Measurements from ENCODE around the gene ZNF711.
A peak's percentile ranks its signal among the peaks of the same experiment; 100 is the strongest.
"Not testable (repeated sequence)": the region's sequence is repeated elsewhere in the genome, so short reads cannot be mapped to it uniquely, and the experiment has no call there.

Gene ZNF711

DNA sequence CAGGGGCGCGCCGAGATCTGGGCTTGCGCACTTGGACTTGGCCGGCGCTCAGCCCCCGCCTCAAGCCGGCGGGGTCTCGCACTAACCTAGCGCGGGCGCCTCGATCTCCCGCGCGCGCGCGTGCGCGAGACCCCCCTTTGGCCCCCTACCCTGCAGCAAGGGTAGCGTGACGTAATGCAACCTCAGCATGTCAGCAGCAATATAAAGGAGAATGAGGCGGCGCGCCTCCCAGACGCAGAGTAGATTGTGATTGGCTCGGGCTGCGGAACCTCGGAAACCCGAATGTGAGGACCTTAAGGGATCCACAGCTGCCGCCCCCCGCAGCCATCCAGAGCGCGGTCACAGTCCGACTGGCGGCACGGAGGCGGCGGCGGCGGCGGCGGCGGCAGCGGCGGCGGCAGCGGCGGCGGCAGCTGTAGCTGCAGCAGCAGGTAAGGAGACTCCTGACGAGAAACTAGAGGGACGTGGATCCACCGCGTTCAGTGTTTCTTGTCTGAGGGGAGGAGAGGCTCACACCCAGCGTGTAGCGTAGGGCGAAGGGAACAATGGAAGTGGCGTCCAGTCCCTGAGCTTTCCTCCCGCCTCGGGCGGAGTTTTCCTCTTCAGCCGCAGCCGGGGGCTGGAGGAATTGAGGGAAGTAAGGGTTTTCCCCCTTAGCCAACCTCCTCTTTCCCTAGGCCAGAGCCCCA is at the start of gene ZNF711, which contains the start of gene SATL1:
Gene ZNF711, plus strand, starts transcription at position 231 of the 689 bp plus-strand sequence. CDS start 3,582 bp downstream, outside the sequence.
Gene SATL1, minus strand, starts transcription at position 19 of the 689 bp plus-strand sequence. CDS start 134,811 bp downstream, outside the sequence.
- peak; percentile 94 for DNase-seq (ENCODE audit: low read depth, low spot score)

DNA sequence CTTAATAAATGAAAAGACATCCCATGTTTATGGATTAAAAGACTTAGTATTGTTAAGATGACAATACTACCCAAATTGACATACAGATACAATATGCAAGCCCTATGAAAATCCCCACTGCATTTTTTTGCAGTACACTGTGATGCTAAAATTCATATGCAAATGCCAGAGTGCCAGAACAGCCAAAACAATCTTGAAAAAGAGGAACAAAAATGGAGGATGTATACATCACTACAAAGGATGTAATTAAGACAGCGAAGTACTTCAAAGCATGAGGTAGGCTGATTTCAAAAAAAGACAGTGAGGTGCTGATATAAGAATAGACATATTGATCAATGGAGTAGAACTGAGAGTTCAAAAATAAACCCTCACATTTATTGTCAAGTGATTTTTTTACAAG is 47.5 kb upstream of the ZNF711 start:
- no peak for DNase-seq (ENCODE audit: low read depth, low spot score)

GRCh38 chrX:85203461-85203970 is 40.3 kb upstream of the ZNF711 start:
- DNase-seq (ENCODE audit: low read depth, low spot score) = no peak

GRCh38 chrX:85213792-85214530 is 29.8 kb upstream of the ZNF711 start:
- no peak for DNase-seq (ENCODE audit: low read depth, low spot score)

GRCh38 chrX:85215946-85216345 is 27.8 kb upstream of the ZNF711 start:
- DNase-seq (ENCODE audit: low read depth, low spot score) = no peak

- no peak for DNase-seq (ENCODE audit: low read depth, low spot score)
Observed at GRCh38 chrX:85221361-85221760, 22.4 kb upstream of the ZNF711 start.

DNA sequence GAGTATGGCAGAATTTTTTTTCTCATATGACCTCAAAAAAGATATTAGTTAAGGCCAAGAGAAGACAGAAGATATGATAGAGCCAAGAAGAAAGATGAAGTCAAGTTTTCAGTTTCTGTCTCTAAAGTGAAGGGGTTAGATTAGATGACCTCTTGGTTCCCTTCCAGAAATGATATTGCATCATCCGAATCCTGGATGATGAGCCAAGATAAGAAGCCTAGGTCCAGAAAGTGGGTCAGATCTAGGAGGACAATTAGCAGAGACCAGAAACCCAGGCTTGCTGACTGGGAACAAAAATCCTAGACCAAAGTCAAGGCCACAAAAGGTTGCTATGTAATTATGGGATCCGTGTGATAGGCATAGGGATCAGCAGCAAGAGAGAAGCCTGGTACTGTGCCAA is 20.4 kb upstream of the ZNF711 start:
- DNase-seq (ENCODE audit: low read depth, low spot score) = no peak

DNA sequence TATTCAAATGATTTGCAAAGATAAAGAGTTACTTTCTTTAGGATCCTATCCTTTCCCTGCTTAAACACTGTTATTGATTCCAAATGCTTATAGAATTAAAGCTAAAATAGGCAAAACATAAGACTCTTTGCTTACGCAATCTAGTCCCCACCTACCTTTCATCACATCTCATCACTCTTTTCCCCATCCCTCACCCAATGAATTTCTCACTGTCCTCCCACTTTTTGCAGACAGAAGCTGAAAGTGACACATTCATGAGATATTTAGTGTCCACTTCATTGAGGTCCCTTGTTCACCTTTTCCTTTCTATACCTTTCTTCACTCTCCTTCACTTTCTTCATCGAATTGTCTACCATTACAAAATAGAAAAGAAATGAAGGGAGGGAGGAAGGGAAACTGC is 636 bp upstream of the ZNF711 start:
- DNase-seq (ENCODE audit: low read depth, low spot score) = no peak

DNA sequence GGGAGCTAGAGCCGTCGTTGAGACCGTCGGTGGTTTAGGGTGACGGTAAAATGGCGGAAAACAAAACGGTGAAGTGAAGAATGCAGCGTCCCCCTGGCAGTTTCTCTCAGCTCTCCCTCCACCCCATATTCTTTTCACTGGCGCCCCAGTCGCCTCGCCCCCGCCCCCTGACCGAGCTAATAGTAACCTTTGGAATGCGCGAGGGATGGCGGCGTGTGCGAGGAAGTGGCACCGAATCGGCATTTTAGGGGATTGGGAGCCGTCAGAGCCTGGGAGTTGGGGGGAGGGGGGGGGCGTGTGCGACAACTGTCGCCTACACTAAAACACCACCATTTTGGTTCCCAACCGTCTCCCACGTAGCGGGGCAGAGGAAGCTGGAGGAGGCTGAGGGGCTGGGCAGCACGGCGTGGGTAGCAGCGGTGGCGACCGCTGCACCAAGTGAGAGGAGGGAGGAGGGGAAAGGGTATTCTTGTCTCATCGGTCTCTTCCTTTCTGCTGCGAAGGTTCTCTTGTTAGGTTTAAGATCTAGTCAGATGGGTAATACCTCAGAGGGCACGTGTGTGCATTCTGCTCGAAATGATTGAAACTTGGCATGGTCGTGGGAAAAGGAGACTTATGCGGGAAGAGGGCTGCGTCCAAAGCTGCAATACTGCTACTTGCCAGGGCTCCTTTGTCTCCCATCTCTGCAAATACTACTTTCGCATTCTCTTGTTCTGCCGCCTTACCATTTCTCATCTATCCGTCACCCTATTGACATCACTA is 840 bp downstream of the ZNF711 start:
- peak; percentile 56 for DNase-seq (ENCODE audit: low read depth, low spot score)

DNA sequence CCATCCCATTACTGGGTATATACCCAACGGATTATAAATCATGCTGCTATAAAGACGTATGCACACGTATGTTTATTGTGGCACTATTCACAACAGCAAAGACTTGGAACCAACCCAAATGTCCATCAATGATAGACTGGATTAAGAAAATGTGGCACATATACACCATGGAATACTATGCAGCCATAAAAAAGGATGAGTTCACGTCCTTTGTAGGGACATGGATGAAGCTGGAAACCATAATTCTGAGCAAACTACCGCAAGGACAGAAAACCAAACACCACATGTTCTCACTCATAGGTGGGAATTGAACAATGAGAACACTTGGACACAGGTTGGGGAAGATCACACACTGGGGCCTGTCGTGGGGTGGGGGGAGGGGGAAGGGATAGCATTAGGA is 41.5 kb downstream of the ZNF711 start:
- not testable (repeated sequence) for DNase-seq (ENCODE audit: low read depth, low spot score)

- no peak for DNase-seq (ENCODE audit: low read depth, low spot score)
Observed at GRCh38 chrX:85288992-85289723, 45.4 kb downstream of the ZNF711 start.

DNA sequence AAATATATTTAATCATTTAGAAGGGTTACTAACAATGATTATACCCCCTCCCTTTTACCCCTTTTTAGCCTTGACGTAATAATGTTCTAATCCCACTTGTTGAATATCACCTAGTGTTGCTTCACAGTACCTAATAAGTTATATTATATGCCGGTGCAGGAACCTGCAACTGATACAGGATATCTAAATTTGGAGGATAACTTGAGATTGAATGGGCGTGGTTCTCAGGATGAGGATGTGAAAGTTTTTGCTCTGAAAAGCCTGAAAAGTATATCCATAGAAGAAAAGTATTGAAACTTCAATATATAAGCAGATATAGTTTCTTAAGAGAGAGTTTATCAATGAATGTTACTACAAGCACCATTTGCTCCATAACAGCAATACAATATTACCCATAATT is 59.8 kb downstream of the ZNF711 start:
- no peak for DNase-seq (ENCODE audit: low read depth, low spot score)

DNA sequence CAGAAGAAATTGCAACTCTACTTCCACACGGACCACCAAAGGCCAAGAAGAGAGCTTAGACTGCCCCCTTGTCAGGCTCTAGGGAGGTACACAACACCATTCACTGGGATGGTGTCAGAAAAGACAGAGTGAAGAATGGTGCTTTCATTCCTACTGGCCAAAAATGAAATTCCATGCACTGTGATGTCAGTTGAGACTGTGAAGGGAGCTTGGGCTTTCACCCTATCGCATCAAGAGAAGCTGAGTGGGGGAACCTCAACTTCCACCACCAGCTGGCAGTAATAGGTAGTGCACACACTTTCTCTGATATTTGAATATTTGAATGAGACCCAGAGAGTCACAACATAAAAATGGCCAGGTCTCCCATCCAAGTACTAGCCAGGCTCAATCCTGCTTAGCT is 65.9 kb downstream of the ZNF711 start:
- peak; percentile 13 for DNase-seq (ENCODE audit: low read depth, low spot score)

- DNase-seq (ENCODE audit: low read depth, low spot score) = not testable (repeated sequence)
Observed at GRCh38 chrX:85311348-85311747, 67.6 kb downstream of the ZNF711 start.
